Skin of body (tissue), 2 donors: ENCODE data around the gene EIF6. TPM values are rescaled to one million over a fixed set of nuclear protein-coding genes. Genes with fewer than 3 reads are reported as not detected.

Source experiments
- DNase-seq: peaks from one replicate; lab custom pipeline; 2025; lab: John Stamatoyannopoulos, UW
- total RNA-seq: library from RNA; depleted of rRNA; stranded (reverse); fragments of >200 nt; gene quantifications from one replicate; pipeline ENCODE4 v1.2.3, GENCODE V29; 2014

EIF6 gene
- total RNA-seq, 1 donor from 2014 or later, result 69.6 TPM

DNA sequence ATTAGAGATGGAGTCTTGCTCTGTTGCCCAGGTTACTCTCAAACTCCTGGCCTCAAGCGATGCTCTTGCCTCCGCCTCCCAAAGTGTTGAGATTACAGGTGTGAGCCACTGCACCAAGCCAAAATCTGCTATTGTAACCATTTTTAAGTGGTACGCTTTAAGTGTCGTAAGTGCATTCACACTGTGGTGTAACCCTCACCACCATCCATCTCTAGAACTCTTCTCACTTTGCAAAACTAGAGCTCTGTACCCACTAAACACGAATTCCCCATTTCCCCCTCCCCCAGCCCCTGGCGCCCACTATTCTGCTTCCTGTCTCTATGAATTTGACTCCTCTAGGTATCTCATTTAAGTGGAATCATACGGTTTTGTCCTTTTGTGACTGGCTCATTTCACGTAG, 10.5 kb upstream of the EIF6 start:
- no peak for DNase-seq

DNA sequence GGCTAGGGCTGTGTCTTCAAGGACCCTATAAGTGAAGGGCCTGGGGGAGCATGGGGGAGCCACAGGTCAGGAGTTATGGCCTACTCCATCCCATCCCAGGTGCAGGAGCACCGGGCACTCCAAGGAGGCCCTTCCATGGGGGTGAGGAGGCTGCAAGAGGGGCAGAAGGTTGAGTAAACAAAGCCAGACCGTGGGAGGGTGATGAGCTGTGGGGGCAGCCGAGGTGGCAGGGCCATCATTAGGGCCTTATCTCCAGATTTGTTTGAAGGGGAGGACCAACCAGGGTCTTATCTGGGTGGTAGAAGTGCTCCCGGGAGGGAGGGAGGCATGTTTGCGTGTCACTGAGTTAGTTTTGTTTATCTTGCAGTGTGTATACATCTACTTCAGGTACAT, 9.7 kb upstream of the EIF6 start:
- no peak for DNase-seq

DNA sequence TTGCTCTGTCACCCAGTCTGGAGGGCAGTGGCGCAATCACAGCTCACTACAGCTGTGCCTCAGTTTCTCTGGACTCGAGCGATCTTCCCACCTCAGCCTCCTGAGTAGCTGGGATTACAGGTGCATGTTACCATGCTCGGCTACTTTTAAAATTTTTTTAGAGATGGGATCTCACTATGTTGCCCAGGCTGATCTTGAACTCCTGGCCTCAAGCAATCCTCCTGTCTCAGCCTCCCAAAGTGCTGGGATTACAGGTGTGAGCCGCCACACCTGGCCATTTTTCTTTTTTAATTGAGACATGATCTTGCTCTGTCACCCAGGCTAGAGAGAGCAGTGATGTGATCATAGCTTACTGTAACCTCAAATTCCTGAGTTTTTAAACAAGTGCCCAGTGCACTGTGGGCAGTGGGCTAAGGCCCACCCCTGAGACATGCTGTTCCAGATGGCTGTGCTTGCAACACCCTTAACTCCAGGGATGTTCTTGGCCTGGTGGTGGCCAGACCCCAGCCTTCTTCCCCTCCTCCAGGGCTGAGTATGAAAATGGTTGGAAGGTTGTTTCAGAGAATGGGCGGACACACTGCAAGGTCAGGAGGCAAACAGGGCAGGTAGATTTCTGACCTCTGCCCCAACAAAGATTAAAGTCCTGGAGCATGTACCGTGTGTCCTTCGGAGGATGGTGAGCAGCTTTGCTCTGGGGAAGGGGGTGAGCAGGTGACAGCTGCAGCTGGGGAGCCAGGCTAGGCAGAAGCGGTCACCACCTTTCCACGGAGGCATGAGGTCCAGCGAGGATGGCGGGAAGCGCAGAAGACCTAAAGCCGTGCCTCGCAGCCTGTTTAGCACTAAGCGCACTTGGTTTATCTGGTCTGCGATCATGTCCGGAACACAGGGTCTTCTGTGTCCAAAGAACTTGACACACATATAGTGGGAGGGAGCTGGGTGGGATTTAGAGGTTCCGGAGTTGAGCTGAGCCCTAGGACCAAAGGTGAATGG, 9.0 kb upstream of the EIF6 start:
- DNase-seq, result no peak

DNA sequence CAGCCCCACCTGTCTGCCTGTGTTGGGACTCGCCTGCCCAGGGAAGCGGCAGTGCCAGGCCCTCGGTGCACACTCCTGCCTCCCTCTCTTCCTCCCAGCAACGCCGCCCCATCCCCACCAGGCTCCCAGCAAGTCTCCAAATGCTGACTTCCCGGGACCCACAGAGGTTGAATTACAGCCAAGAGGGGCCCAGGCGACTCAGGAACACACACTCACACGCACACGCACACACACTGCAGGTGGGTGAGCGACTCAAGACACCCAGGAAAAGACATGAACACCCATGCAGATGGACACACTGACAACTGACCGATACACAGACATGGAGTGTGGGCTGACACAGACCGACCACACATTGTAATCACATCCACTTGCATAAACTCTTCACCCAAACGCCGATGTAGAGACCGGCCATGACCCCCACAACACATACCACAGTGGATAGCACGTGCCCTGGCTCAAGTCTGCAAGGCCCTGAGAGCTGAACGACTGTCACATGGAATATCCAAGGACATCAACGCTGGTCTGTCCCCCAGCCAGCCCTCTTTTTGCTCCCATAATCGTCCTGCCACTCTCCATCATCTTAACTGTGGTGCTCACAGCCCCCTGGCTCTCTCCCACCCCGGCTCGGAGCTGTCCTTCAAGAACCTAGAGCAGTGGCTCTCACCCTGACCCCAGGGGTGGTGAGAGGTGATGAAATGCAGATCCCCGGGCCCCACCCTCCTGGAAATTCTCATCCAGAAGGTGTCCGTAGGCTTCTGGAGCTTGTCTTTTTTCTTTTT, 8.1 kb upstream of the EIF6 start:
- no peak for DNase-seq

DNA sequence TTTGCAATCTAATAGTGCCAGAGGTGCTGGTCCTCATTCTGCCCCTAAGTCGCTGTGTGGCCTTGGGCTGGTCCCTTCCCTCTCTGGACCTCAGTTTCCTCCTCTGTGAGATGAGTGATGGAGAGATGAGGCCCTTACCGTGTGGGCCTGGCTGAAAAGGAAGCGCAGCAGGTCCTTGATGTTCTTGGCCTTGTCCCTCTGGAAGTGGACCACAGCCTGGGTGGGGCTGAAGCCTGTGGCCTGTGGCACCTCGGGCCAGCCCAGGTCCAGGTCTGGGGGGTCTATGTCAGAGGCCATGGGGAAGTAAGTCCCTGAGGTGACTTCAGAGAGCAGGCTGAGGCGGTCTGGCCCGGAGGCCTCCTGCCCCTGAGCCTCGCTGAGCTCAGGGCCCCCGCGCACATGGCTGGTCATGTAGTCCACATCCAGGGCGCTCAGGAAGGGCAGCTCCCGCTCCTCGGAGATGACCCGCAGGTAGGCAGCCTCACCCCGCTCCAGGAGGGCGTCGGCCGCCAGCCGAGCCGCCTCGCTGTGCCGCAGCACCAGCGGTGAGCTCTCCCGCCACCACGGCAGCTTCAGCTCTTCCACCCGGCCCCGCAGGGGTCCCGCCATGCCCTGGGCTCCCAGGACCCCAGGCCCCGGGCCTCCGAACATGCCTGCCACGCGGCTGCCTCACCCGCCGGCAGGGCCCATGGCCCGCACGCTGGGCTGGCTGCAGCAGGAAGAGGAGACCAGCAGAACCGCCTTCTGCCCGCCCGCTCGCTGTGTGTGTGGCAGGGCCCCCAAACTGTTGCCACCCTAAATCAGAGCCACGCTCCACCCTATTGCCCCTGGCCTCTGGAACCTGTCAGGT, 7.3 kb upstream of the EIF6 start, which contains the start of gene FAM83C:
Gene FAM83C, minus strand, starts transcription at position 772 of the 850 bp plus-strand sequence. Its CDS starts 121 bp downstream, at position 651.
- DNase-seq, result no peak

DNA sequence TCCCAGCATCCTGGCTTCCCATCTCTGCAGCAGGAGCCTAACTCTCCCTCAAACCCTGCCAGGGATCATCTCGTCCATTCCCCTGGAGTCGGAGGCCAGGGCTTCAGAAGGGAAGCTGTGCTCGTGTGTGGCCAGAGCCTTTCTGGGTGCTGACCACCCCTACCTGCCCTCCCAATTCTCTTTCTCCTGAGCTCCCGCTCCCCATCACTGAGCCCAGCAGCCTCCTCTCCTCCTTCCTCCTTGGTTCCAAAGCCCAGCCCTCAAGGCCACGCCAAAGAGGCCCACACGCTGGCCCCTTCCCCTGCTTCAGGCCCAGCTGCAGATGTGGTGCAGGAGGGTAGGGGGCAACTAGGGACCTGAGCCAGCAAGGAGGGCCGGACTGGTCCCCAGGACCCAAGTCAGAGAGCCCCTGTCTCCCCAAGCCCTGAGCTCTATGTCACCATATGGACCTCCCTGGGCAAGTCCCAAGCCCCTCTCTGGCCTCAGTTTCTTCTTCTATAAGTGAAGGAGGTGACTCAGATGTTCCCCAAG, 6.4 kb upstream of the EIF6 start:
- DNase-seq, result no peak

DNA sequence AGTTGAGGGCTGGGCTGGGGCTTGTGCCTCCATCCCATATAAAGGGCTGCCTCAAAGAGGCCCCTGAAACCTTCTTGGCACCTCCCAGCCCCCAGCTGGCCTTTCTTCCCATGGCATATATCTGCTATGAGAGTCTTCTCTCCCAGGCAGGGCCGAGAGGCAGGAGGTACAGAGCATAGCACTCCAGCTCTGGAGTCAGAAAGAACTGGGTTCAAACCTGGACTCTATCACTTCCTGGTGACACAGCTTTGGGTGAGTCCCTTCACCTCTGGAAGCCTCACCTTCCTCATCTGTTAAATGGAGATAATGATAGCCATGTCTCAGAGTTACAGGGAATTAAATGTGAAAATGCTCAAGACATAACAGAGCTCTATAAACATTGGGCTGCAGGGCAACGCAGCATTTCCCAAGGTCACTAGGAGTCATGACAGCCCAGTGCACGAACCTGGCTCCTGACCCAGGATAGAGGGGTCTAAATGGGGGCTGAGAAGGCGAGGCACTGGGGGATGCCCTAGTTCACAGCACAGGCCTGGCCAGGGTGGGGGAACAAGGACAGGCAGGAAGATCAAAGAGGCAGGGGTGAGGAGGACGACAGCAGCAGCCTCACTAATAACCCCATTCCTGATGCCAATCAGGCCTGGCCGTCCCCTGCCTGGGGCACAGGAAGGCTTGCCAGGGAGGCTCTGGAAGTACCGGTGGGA, 5.8 kb upstream of the EIF6 start:
- DNase-seq, result no peak

DNA sequence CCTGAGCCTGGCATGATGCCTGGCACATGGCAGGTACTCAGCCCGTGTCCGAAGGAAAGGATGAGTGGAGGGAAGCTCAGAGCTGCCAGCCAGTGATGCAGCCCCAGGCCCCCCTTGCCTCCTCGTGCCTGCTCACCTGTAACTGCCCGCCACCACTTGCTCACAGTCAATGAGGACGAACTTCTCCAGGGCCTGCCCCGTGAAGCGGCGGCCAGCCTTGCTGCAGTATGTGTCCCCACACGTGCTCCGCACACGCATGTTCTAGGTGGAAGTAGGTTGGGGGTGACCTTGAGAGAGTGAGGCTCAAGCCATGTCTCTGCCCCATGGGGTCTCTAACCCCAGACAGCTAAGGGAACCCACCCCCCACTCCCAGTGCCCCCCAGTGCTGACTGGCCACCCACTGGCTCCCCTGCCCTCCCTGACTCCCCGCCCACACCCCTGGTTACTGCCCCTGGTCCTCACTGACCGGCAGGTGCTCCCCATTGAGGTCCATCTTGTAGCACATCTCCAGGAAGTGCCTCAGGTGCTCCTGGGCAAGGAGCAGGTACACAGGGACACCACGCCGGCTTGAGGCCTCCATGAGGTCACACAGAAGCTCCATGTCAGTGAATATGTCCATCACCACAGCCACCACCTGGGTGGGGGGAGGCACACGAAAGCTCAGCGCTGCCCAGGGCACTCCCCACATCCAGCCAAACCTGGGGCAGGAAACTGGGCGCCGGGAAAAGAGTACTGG, 3.9 kb upstream of the EIF6 start:
- no peak for DNase-seq

DNA sequence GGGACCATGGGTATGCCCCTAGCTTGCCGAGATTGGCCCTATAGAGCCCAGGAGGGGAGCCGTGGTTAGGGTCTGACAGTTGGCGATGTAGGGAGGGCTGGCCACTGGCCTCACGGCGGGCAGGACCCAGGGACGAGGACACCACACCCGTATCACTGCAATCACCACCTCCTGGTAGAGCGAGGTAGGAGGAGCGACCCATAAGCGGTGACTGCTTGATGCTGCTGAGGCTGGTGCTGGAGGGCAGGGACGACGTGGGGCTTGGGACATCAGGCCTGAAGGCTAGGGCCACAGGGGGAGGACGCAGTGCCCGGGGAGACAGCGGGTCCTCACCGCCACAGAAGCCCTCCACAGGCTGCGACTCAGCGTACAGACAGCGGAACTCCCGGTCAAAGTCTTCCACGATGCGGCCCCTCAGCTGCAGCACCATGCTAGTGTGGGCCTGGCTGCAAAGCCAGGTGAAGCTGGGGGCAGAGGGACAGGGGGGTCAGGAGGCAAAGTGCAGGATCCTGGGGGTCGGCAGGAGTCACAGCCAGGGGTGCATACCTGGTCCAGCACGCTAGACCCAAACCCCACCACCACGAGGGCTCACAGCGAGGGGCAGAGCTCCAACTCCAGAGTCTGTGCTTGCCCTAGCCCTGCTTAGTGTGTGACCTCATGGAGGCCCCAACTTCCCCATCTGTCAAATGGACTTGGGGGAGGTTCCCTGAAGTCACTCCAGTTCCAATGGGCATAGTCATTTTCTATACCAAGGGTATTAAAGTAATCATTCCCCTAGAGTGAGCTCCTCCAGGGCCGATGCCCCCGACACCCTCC, 3.1 kb upstream of the EIF6 start:
- no peak for DNase-seq

DNA sequence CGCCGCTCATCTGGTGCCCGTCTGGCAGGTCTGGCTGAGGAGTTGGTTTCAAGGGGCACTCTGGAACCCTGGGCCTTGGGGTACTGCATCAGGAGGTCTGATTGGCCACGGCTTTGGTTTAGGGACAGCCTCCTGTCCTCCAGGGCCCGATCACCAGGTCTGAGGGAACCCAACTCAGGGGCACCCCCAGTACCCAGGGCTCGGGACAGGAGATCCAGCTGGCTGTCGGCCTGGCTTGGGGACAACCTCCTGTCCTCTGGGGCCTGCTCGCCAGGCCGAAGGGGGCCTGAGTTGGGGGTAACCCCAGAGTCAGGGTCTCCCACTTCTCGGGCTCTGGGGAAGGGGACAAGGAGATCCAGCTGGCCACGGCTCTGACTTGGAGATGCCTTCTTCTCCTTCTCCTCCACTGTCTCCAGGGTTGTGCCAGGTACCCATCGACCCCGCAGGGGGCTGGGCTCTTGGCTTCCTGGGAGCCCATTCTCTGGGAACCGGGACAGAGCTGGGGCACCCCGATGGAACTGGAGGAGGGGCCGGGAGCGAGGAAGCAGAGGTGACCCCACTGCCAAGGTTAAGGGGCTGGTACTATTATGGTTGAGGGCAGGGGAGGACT, 2.4 kb upstream of the EIF6 start:
- DNase-seq, result no peak

DNA sequence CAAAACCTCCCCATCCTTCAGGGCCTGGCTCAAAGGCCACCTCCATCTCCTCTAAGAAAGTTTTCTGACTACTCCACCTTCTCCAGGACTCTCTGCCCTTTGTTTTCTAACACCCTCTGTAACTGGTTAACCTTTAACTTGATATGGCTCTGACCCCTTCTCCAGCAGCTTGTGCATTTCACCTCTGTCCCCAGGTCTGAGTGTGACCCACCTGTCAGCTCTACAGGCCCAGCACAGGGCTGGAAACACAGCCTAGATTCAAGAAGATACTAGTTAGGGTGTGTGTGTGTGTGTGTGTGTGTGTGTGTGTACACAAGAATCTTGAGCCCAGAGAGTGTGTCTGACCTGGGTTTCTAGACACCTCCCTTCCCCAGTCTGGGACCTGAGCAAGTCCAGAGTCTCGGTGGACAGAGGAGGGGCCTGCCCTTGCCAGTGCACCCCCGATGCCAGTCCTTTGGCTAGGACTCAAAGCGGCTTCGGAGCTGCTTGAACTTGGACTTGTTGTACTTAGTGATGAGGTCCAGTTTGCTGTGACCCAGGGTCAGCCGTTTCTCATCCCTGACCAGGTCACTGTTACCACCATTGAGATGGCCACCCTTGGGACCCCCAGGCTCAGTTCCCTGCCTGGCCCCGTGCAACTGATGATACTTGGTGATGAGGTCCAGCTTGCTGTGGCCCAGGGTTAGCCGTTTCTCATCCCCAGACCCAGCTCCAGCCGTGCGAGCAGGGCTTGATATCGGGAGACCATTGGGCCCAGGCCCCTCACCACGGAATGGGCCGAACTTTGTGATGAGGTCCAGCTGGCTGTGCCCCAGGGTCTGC, 1.7 kb upstream of the EIF6 start:
- no peak for DNase-seq

DNA sequence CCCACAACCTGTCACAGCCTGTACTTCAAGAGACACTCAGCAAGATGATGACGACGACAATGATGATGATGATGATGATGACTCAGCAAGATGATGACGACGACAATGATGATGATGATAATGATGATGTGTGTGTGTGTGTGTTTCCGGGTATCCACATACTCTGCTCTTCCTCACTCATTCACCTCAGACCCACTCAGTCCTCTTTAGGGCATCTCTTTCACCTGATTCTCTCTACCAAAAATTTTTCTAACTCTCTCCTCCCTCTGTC, 1.2 kb upstream of the EIF6 start:
- no peak for DNase-seq

DNA sequence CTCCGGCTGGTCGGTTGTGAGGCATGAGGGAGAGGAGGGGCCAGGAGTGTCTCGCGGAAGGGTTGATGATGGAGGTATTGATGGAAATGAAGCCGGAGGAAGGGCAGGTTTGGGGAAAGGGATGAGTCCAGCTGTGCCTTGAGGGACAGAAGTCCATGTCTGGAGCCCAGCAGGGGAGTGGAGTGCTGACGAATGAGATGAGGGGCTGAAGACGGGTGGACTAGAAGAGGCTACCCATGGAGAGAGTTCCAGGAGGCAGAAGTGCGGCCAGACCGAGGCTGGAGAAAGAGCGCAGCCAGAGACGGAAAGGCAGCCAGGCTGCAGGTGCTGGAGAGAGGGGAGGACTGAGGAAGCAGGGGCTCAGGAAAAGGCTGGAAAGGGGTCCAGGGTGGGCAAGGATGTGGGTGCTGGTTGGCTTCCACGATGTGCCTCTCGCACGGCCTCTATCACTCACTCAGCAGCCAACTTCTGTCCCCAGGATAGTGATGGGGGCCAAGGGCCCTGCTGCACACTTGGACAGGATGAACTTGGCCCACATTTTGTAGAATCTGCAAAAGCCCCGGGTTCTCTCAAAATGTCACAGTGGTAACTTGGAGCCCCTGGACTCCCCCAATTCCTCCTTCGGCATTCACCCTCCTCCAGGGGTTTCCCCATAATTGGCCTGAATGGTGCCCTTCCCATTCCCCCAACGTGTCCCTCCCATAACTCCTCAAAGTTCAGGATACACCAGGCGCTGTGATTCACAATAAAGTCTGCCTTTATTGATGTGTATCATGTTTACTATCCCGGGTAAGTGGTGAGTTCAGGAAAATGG, 627 bp upstream of the EIF6 start:
- no peak for DNase-seq

DNA sequence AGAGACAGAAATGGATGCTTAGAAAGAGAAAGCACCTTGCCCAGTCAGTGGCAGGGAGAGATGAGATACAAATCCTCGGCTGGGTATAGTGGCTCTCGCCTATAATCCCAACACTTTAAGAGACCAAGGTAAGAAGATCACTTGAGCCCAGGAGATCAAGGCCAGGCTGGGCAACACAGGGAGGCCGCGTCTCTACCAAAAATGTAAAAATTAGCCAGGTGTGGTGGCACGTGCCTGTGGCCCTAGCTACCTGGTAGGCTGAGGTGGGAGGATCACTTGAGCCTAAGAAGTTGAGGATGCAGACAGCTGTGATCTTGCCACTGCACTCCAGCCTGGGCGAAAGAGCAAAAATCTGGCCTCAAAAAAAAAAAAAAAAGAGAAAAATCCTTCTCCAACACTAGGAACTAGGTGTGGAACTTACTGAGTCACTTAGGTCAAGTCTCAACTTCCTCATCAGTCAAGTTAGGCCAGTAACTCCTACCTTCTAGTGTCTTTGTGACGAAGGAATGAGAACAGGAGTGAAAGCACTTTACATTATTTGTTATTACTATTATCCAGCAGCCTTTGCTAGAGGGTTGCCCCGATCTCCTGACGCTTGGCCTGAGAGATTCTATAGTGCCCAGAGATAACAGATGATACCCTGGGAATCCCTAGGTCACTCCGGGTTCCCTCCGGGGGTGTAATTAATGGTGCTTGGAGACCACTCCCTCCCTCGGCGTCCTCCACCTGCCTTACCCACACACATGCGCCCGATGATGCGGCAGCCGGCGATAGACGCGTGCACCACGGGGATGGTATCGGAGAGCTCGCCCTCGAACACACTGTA, 918 bp downstream of the EIF6 start:
- no peak for DNase-seq

DNA sequence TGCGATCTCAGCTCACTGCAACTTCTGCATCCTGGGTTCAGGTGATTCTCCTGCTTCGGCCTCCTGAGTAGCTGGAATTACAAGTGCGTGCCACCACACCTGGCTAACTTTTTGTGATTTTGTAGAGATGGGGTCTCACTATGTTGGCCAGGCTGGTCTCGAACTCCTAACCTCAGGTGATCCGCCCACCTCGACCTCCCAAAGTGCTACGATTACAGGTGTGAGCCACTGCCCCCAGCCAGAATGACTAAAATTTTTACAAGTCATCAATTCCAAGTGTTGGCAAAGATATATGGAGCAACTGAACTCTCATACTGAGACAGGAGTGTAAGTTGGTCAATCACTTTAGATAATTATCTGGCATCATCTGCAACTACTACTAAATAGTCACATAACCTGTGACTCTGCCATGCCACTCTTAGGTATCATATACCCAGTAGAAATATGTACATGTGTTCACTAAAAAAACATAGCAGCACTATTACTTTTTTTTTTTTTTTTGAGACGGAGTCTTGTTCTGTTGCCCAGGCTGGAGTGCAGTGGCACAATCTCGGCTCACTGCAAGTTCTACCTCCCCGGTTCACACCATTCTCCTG, 3.0 kb downstream of the EIF6 start:
- DNase-seq, result no peak

DNA sequence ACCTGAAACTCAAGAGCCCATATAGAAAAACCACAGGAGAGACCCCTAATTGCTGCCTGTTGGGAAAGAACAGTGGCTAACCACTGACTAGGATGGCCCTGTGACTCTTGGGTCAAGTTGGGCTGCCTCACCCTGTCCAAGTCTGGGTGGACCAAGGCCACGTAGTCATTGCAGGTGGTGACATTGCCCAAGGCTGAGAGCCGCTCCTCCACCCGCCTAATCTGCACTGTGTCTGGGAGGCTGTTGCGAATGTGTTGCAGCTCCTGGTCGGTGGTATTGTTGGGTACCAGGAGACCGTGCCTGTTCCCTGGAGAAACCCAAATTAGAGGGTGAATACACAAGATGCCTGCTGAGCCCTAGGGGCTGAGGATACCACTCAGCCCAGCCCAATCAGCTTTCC, 4.0 kb downstream of the EIF6 start:
- no peak for DNase-seq
